ENCODE measurements around the gene KLHL41.

DNA sequence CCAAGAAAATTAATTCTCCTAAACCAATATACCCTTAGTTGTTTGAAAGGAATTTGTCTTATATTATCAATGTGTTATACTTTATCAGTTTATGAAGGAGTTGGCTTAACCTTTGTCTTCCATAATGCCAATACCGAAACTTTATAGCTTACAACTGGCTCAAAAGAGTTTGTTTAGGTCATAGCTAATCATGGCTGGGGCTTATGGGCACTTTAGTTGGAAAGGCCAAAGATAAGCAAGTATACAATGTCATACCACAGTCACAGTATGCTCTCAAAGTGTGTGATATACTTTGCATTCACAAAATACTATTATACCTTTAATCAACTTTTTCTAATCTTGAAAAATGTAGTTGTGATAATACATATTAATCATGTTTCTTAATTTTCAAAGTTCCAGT, 2.3 kb downstream of the KLHL41 start:
- TF ChIP-seq, protein P1, sequence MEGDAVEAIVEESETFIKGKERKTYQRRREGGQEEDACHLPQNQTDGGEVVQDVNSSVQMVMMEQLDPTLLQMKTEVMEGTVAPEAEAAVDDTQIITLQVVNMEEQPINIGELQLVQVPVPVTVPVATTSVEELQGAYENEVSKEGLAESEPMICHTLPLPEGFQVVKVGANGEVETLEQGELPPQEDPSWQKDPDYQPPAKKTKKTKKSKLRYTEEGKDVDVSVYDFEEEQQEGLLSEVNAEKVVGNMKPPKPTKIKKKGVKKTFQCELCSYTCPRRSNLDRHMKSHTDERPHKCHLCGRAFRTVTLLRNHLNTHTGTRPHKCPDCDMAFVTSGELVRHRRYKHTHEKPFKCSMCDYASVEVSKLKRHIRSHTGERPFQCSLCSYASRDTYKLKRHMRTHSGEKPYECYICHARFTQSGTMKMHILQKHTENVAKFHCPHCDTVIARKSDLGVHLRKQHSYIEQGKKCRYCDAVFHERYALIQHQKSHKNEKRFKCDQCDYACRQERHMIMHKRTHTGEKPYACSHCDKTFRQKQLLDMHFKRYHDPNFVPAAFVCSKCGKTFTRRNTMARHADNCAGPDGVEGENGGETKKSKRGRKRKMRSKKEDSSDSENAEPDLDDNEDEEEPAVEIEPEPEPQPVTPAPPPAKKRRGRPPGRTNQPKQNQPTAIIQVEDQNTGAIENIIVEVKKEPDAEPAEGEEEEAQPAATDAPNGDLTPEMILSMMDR (conservative IDR thresholded peaks at IDR 0.05) = no peak
- no peak for TF ChIP-seq ZFX (IDR thresholded peaks at IDR 0.05)
